ENCODE measurements around the gene FURIN. TPM values are rescaled to one million over a fixed set of nuclear protein-coding genes. Genes with fewer than 3 reads are reported as not detected.

Gene FURIN
- total and polyA plus RNA-seq, 2 of the 4 experiments (the other 2 are of a cell fraction), result 34.8 to 54.3 TPM

GRCh38 chr15:90877996-90878395 lies 9.6 kb downstream of the FURIN start:
- in situ Hi-C loops (cut with MboI; ENCODE audit: low sequenced_read_pairs), result loop anchor here (25.0 kb wide), 1 partner anchor 566 kb away; no protein-coding TSS in a partner anchor
- dilution Hi-C loops (cut with HindIII; ENCODE audit: low sequenced_read_pairs, unreplicated experiment), result no loop called here
- Histone ChIP-seq H3K9me1 (ENCODE audit: insufficient read depth, low read length) (peaks cover 6% of the 10 kb centered on the region), H2AFZ (replicated peaks; ENCODE audit: low read length, poor library complexity) (peak overlapping the region; percentile 27), H3K4me2 (ENCODE audit: low read depth, low read length) (no peak overlapping the region), H3K4me1 (ENCODE audit: control insufficient read depth, insufficient read depth, low read length) (peaks cover 14% of the 10 kb centered on the region), H3K27me3 (ENCODE audit: control insufficient read depth, insufficient read depth, low read length) (no peaks in the 10 kb centered on the region), H3K4me3 (ENCODE audit: insufficient read depth, low read depth, low read length) (no peak overlapping the region), H4K5ac (ENCODE audit: low read depth, low read length) (no peak overlapping the region), H3K9me3 (ENCODE audit: control insufficient read depth, insufficient read depth, low read length) (no peaks in the 10 kb centered on the region), H2AK9ac (replicated peaks; ENCODE audit: low read depth, low read length, poor library complexity) (no peak overlapping the region), H3K27ac (ENCODE audit: insufficient read depth, low read length) (no peak overlapping the region), H4K91ac (ENCODE audit: insufficient read depth, low read depth, low read length) (no peak overlapping the region), H3K56ac (ENCODE audit: extremely low read depth, insufficient read depth, low read length) (no peak overlapping the region), H3K36me3 (ENCODE audit: control insufficient read depth, insufficient read depth, low read length) (peaks cover 62% of the 10 kb centered on the region), H3K79me1 (ENCODE audit: low read depth in 1 of 2, low read length in 2 of 2) (peaks cover 12 to 36% of the 10 kb centered on the region in 2 experiments), H3K14ac (replicated peaks; ENCODE audit: low read depth, low read length) (no peak overlapping the region), H2AK5ac (ENCODE audit: low read depth, low read length) (no peak overlapping the region), H2BK5ac (ENCODE audit: low read depth, low read length, poor library complexity, severe bottlenecking) (no peak overlapping the region), H2BK20ac (ENCODE audit: low read depth, low read length) (no peak overlapping the region), H4K8ac (ENCODE audit: low read depth in 2 of 2, low read length in 2 of 2) (no peak overlapping the region), H3K18ac (ENCODE audit: low read depth, low read length) (no peak overlapping the region), H3K9ac (ENCODE audit: low read depth, low read length) (no peak overlapping the region), H2BK120ac (ENCODE audit: low read depth, low read length) (no peak overlapping the region), H3K23ac (ENCODE audit: low read depth, low read length) (no peak overlapping the region), H2BK15ac (ENCODE audit: low read depth, low read length) (no peak overlapping the region), H4K20me1 (ENCODE audit: insufficient read depth, low read length) (peaks cover 16% of the 10 kb centered on the region), H3K4ac (ENCODE audit: low read depth, low read length) (no peak overlapping the region)
- DNase-seq (no peak), ATAC-seq (ENCODE audit: low read depth) (no peak)
- no TSS peak for BruUV-seq (replicated peaks)
- ChIA-PET CTCF (no interaction called here), POLR2A (ENCODE audit: unreplicated experiment) (no interaction called here)
- no peak for TF ChIP-seq MAFK (IDR thresholded peaks at IDR 0.05; ENCODE audit: low read depth, low read length)
- intact Hi-C loops (cut with micrococcal nuclease), result no loop called here
- no CpG with 5 or more reads among the region's 14 CpGs for WGBS, 2 experiments (ENCODE audit: extremely low coverage in 2 of 2, insufficient read length in 1 of 2)

Data from IMR-90 (cell line).